GM12878 (cell line): Measurements from ENCODE around the gene MCFD2. TPM values are rescaled to one million over a fixed set of nuclear protein-coding genes. Genes with fewer than 3 reads are reported as not detected.

ENCODE experiments used
- ATAC-seq: fragments of 200-7000 bp; cut with Tn5 transposase; 3 replicates; pipeline ENCODE4 v1.9.1; 2020; ENCODE audit warnings: mild to moderate bottlenecking, moderate library complexity
- BruUV-seq: library from RNA; stranded (reverse); fragments of 400-500 nt; replicated peaks from 2 replicates; lab custom pipeline; 2021; lab: Mats Ljungman, UMichigan
- CTCF ChIA-PET: fragments of 300-600 bp; sonication (Branson Sonifier 250); formaldehyde crosslinking; extraction: SDS; loops from one replicate; lab custom pipeline; 2021; ENCODE audit warnings: inconsistent platforms; lab: Yijun Ruan, JAX
- POLR2A ChIA-PET: fragments of 350-600 bp; formaldehyde crosslinking; extraction: SDS; loops from one replicate; lab custom pipeline; 2021; ENCODE audit warnings: inconsistent platforms; lab: Charles Lee
- RAD21 ChIA-PET: fragments of 300-600 bp; sonication (Branson Sonifier 250); formaldehyde crosslinking; loops from one replicate; lab custom pipeline; 2023; ENCODE audit warnings: antibody characterized with exemption; ENCODE audit not compliant: unreplicated experiment; lab: Charles Lee
- SMC1A ChIA-PET: fragments of 300-600 bp; sonication (Branson Sonifier 250); formaldehyde crosslinking; loops from one replicate; lab custom pipeline; 2023; ENCODE audit not compliant: unreplicated experiment, uncharacterized antibody; lab: Charles Lee
- DNase-seq: peaks from one replicate; pipeline ENCODE4 v3.0.0-alpha.2; 2011; ENCODE audit warnings: low read depth, low spot score
- FAIRE-seq: peaks from 3 replicates; lab custom pipeline; 2011; peaks lifted over from hg19 to GRCh38; lab: Jason Lieb, UNC
- H2AFZ ChIP-seq: 2 replicates; pipeline ENCODE4 v1.6.0; 2011; ENCODE audit warnings: low read depth, low read length, control low read depth; ENCODE audit not compliant: control insufficient read depth
- H3K27ac ChIP-seq: 2 replicates; pipeline ENCODE4 v1.5.1; 2011; ENCODE audit warnings: control low read depth; ENCODE audit not compliant: control insufficient read depth, insufficient read depth
- H3K27me3 ChIP-seq, 2 experiments: replicated peaks in 1 of 2; 2 replicates each; pipeline versions ENCODE4 v1.6.0 to v1.6.1; 2011; ENCODE audit warnings: low read length in 1 of 2; ENCODE audit not compliant: control insufficient read depth in 2 of 2, insufficient read depth in 2 of 2
- H3K36me3 ChIP-seq, 2 experiments: 2 replicates each; pipeline ENCODE4 v1.5.1; 2011; ENCODE audit warnings: low read length in 1 of 2; ENCODE audit not compliant: control insufficient read depth in 2 of 2, insufficient read depth in 2 of 2
- H3K4me1 ChIP-seq: 2 replicates; pipeline ENCODE4 v1.6.1; 2011; ENCODE audit warnings: mild to moderate bottlenecking, low read length, moderate library complexity, mixed read lengths; ENCODE audit not compliant: control insufficient read depth, insufficient read depth
- H3K4me2 ChIP-seq: 2 replicates; pipeline ENCODE4 v1.6.0; 2011; ENCODE audit warnings: control low read depth; ENCODE audit not compliant: control insufficient read depth, insufficient read depth
- H3K4me3 ChIP-seq: fragments of 200-600 bp; sonication (generic); 2 replicates; pipeline ENCODE4 v1.5.1; 2016
- H3K79me2 ChIP-seq: 2 replicates; pipeline ENCODE4 v1.6.0; 2011; ENCODE audit warnings: low read length; ENCODE audit not compliant: control insufficient read depth, insufficient read depth
- H3K9ac ChIP-seq: 2 replicates; pipeline ENCODE4 v1.8.0; 2011; ENCODE audit warnings: low read length, control low read depth, mixed read lengths; ENCODE audit not compliant: control insufficient read depth, insufficient read depth
- H3K9me3 ChIP-seq: replicated peaks from 3 replicates; pipeline ENCODE4 v1.5.1; 2011; ENCODE audit warnings: mild to moderate bottlenecking, low read length; ENCODE audit not compliant: control insufficient read depth, insufficient read depth
- H4K20me1 ChIP-seq: 2 replicates; pipeline ENCODE4 v1.6.0; 2011; ENCODE audit not compliant: control insufficient read depth, insufficient read depth
- DPF2 ChIP-seq: fragments of 450-650 bp; IDR thresholded peaks from 2 replicates; pipeline ENCODE4 v1.6.1; 2017; ENCODE audit warnings: mild to moderate bottlenecking
- EGR1 ChIP-seq, 2 experiments: IDR thresholded peaks; 1 replicate in 1 of 2; 2 replicates in 1 of 2; pipeline ENCODE4 v1.6.1; 2011 to 2012; ENCODE audit warnings: low read depth in 2 of 2, low read length in 2 of 2, borderline replicate concordance in 1 of 2, mild to moderate bottlenecking in 1 of 2, moderate library complexity in 1 of 2
- ESRRA ChIP-seq: IDR thresholded peaks from 2 replicates; pipeline ENCODE4 v1.6.1; 2012; ENCODE audit warnings: mild to moderate bottlenecking, low read length, improper control_type of control experiment
- RELA ChIP-seq: fragments of 450-650 bp; IDR thresholded peaks from 2 replicates; pipeline ENCODE4 v1.8.0; 2014; ENCODE audit warnings: borderline replicate concordance; ENCODE audit not compliant: partially characterized antibody
- SIN3A ChIP-seq: IDR thresholded peaks from 2 replicates; pipeline ENCODE4 v1.6.1; 2012; ENCODE audit warnings: low read depth, low read length, improper control_type of control experiment
- SREBF1 ChIP-seq: IDR thresholded peaks from 2 replicates; pipeline ENCODE4 v1.6.1; 2012; ENCODE audit warnings: mild to moderate bottlenecking, low read length
- SRF ChIP-seq, 2 experiments: IDR thresholded peaks; 2 replicates each; pipeline ENCODE4 v1.6.1; 2011; ENCODE audit warnings: low read depth in 2 of 2, low read length in 2 of 2, mild to moderate bottlenecking in 1 of 2, moderate library complexity in 1 of 2
- ZNF24 ChIP-seq: fragments of 450-650 bp; IDR thresholded peaks from 2 replicates; pipeline ENCODE4 v1.6.1; 2017; ENCODE audit warnings: antibody characterized with exemption, mild to moderate bottlenecking
- WGBS: methylation state at CpG from one replicate; pipeline ENCODE4 v1.1.6; 2016; ENCODE audit warnings: low lambda C conversion rate; ENCODE audit not compliant: insufficient replicate concordance, insufficient coverage; ENCODE audit errors: missing lambda C conversion rate; 5-methylcytosine and 5-hydroxymethylcytosine counted together
- in situ Hi-C: fragments of 300-500 bp; cut with MboI; formaldehyde crosslinking; loops from 9 replicates; pipeline ENCODE4 v1.14.3; 2018; ENCODE audit warnings: mixed read lengths
- intact Hi-C: fragments of 100-400 bp; cut with micrococcal nuclease; formaldehyde crosslinking; loops from one replicate; pipeline ENCODE4 v1.14.2; 2022; ENCODE audit not compliant: unreplicated experiment
- polyA plus RNA-seq, 11 experiments: library from polyadenylated mRNA; depleted of rRNA in 4 of 11; unstranded in 6 of 11; stranded (reverse) in 5 of 11; fragments of >200 nt; fragmentation: Nextera tagmentation in 4 of 11; fragmentation: Illumina TruSeq in 1 of 11; extraction: Ambion mirVana in 4 of 11; extraction: Trizol in 1 of 11; gene quantifications; 1 replicate in 1 of 11; 2 replicates in 10 of 11; pipeline versions ENCODE4 v1.2.1 to v1.2.3, GENCODE V29; 2011 to 2016; ENCODE audit warnings: inconsistent platforms in 2 of 11, missing spikeins in 2 of 11, low read depth in 1 of 11
- total RNA-seq, 4 experiments: library from RNA; depleted of rRNA in 3 of 4; stranded (reverse); fragments of >200 nt in 3 of 4; fragmentation: Illumina TruSeq in 1 of 4; extraction: Trizol in 1 of 4; gene quantifications; 2 replicates each; pipeline versions ENCODE4 v1.2.1 to v1.2.3, GENCODE V29; 2013 to 2021
- TF ChIP-seq, protein P1 (sequence below): fragments of 450-650 bp; IDR thresholded peaks from 2 replicates; pipeline ENCODE4 v1.6.1; 2017; ENCODE audit warnings: mild to moderate bottlenecking, moderate library complexity

Gene MCFD2
- total and polyA plus RNA-seq, 10 of the 15 experiments (the other 5 are each of a cell fraction or from before 2014, with no cell fraction given), result 35.0 to 57.3 (median 40.3) TPM

DNA sequence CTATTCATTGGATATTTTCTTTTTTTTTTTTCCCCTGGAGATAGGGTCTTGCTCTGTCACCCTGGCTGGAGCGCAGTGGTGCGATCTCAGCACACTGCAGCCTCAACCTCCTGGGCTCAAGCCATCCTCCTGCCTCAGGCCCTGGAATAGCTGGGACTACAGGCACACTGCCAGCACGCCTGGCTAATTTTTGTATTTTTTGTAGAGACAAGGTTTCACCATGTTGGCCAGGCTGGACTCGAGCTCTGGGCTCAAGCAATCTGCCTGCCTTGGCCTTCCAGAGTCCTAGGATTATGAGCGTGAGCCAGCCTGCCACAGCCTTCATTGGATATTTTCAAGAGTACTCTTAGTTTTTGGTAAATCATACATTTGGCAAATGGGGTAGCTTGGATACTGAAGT is 9.0 kb upstream of the MCFD2 start:
- no peak overlapping the region for H3K4me2 ChIP-seq
- no TSS peak for BruUV-seq
- in situ Hi-C loops, result no loop called here
- ChIA-PET CTCF (interaction anchor here (1.0 to 3.5 kb wide), 3 partner anchors 12 to 399 kb away, joined by 4 to 18 read pairs (median 6); no protein-coding TSS in a partner anchor), POLR2A (interaction anchor here (0.5 to 0.9 kb wide), 5 partner anchors 11 to 528 kb away, joined by 3 to 7 read pairs (median 4); no protein-coding TSS in a partner anchor), SMC1A (interaction anchor here (0.9 to 2.0 kb wide), 6 partner anchors 9 to 463 kb away, joined by 3 to 9 read pairs (median 4); no protein-coding TSS in a partner anchor), RAD21 (no interaction called here)
- no peak for ATAC-seq
- no peak for DNase-seq
- H3K27ac ChIP-seq, result no peak overlapping the region
- WGBS, result 98% methylated on average over 5 of the region's 5 CpGs
- no peak overlapping the region for H3K9ac ChIP-seq
- TF ChIP-seq SIN3A (no peak), SRF (IDR thresholded peaks at IDR 0.05; ENCODE audit: low read depth in 2 of 2, low read length in 2 of 2) (no peak), EGR1 (IDR thresholded peaks at IDR 0.05; ENCODE audit: borderline replicate concordance in 1 of 2, low read depth in 2 of 2, low read length in 2 of 2) (no peak), ZNF24 (no peak), ESRRA (no peak), SREBF1 (no peak), DPF2 (no peak), RELA (no peak)
- TF ChIP-seq, protein P1, sequence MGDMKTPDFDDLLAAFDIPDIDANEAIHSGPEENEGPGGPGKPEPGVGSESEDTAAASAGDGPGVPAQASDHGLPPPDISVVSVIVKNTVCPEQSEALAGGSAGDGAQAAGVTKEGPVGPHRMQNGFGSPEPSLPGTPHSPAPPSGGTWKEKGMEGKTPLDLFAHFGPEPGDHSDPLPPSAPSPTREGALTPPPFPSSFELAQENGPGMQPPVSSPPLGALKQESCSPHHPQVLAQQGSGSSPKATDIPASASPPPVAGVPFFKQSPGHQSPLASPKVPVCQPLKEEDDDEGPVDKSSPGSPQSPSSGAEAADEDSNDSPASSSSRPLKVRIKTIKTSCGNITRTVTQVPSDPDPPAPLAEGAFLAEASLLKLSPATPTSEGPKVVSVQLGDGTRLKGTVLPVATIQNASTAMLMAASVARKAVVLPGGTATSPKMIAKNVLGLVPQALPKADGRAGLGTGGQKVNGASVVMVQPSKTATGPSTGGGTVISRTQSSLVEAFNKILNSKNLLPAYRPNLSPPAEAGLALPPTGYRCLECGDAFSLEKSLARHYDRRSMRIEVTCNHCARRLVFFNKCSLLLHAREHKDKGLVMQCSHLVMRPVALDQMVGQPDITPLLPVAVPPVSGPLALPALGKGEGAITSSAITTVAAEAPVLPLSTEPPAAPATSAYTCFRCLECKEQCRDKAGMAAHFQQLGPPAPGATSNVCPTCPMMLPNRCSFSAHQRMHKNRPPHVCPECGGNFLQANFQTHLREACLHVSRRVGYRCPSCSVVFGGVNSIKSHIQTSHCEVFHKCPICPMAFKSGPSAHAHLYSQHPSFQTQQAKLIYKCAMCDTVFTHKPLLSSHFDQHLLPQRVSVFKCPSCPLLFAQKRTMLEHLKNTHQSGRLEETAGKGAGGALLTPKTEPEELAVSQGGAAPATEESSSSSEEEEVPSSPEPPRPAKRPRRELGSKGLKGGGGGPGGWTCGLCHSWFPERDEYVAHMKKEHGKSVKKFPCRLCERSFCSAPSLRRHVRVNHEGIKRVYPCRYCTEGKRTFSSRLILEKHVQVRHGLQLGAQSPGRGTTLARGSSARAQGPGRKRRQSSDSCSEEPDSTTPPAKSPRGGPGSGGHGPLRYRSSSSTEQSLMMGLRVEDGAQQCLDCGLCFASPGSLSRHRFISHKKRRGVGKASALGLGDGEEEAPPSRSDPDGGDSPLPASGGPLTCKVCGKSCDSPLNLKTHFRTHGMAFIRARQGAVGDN, result no peak
- H3K27me3 ChIP-seq, result no peaks in the 10 kb centered on the region
- FAIRE-seq, result no peak
- no peaks in the 10 kb centered on the region for H3K79me2 ChIP-seq
- no peak overlapping the region for H3K4me3 ChIP-seq
- intact Hi-C loops, result no loop called here
- peaks cover 5% of the 10 kb centered on the region for H3K9me3 ChIP-seq
- H3K4me1 ChIP-seq, result no peaks in the 10 kb centered on the region
- no peak overlapping the region for H2AFZ ChIP-seq
- no peaks in the 10 kb centered on the region for H3K36me3 ChIP-seq
- no peaks in the 10 kb centered on the region for H4K20me1 ChIP-seq
